Measurements from ENCODE around the gene MAGEA9B.
A peak's percentile ranks its signal among the peaks of the same experiment; 100 is the strongest.
"Not testable (repeated sequence)": the region's sequence is repeated elsewhere in the genome, so short reads cannot be mapped to it uniquely, and the experiment has no call there.

The MAGEA9B gene

GRCh38 chrX:149605248-149605885, 18.1 kb upstream of the MAGEA9B start:
- not testable (repeated sequence) for DNase-seq; H3K4me1 Mint-ChIP-seq (ENCODE audit: low read depth); H3K9me3 Mint-ChIP-seq; H3K27ac Mint-ChIP-seq; H3K4me3 Mint-ChIP-seq
- Mint-ChIP-seq H3K36me3 (ENCODE audit: low read depth) (peaks cover 31% of the 10 kb centered on the region), H3K27me3 (peaks cover 16% of the 10 kb centered on the region)

DNA sequence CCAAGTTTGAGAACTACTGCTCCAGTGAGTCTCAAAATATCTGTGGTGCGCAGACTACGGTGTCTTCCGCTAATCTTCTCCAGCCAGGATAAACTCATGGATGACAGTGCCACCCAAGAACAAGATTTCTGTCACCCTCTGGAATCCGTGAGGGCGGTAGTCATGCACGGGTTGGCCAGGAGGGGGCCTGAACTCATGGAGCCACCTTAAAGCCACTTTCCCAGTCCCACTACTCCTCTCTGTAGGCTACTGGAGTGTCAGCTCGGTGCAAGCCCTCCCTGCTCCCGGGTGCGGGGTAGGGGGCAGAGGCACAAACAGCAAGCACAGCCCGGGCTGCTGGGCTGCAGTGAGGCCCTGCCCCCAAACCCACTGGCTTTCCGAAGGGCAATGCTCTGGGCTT, 11.3 kb upstream of the MAGEA9B start:
- H3K27me3 Mint-ChIP-seq; H3K4me3 Mint-ChIP-seq; DNase-seq; H3K36me3 Mint-ChIP-seq (ENCODE audit: low read depth); H3K27ac Mint-ChIP-seq; H3K9me3 Mint-ChIP-seq; H3K4me1 Mint-ChIP-seq (ENCODE audit: low read depth): not testable (repeated sequence)

GRCh38 chrX:149595943-149596342, 8.7 kb upstream of the MAGEA9B start:
- H3K36me3 Mint-ChIP-seq (ENCODE audit: low read depth); H3K9me3 Mint-ChIP-seq; H3K4me1 Mint-ChIP-seq (ENCODE audit: low read depth); H3K27me3 Mint-ChIP-seq; H3K4me3 Mint-ChIP-seq; H3K27ac Mint-ChIP-seq; DNase-seq: not testable (repeated sequence)

DNA sequence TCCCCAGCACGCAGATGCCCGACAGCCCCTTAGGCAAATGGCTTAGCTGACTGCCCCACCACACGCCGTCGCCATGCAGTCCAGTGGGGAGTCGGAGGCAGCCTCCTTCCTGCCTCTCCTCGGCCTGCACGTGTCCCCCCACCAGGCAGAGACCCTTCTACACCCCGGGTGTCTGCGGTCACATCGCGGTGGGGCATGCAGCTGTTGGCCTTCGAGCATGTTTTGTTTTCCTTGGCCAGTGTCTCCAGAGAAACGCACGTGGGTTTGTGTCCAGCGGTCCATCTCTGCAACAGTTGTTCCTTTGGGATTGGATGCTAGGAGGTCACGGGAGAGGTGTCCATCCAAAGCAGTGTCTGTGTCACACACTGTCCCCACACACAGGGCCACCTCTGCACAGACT, 8.0 kb upstream of the MAGEA9B start, which contains the start of gene HSFX2:
TSS of gene HSFX2 (minus strand) at position 101 of the 400 bp plus-strand sequence. CDS start 614 bp downstream, outside the sequence.
- H3K9me3 Mint-ChIP-seq; H3K4me1 Mint-ChIP-seq (ENCODE audit: low read depth); DNase-seq; H3K4me3 Mint-ChIP-seq; H3K27ac Mint-ChIP-seq; H3K27me3 Mint-ChIP-seq; H3K36me3 Mint-ChIP-seq (ENCODE audit: low read depth): not testable (repeated sequence)

DNA sequence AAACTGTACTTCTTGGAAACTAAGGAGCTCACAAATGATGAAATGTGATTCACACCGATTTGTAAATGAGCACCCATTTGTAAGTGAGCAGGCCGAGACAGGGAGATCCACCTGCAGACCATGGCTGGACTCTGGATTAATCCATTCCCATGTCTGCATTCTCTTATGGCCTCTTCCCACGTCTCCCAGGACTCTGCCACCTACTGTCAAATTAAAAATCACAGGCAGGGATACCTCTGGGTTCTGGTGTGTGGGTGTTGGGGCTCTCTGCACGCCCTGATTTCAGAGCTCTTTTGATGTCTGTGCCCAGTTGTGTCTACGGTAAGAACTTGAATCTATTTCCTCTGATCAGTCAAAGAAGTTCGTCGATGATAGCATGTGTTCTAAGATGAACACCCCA, 3.7 kb upstream of the MAGEA9B start:
- DNase-seq; H3K4me1 Mint-ChIP-seq (ENCODE audit: low read depth); H3K27ac Mint-ChIP-seq; H3K36me3 Mint-ChIP-seq (ENCODE audit: low read depth); H3K27me3 Mint-ChIP-seq; H3K9me3 Mint-ChIP-seq; H3K4me3 Mint-ChIP-seq: not testable (repeated sequence)

DNA sequence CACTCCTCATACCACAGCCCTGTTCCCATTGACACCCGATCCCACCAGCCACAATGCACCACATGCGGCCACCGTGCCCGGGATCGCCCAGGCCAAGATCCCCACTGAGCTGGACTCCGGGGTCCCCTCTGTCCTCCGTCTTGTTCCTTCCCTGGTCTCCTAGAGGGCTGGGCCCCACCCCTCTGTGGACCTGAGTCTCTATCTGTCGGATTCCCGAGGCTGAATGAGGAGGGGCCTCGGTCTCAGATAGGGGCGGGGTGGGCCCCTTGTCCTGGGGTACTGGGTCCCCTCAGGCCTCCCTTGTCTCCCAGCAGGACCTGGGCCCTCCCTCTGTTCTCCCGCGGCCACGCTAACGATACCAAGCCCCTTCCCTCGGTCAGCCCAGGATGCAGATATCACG, 1.6 kb downstream of the MAGEA9B start:
- not testable (repeated sequence) for H3K4me3 Mint-ChIP-seq; H3K9me3 Mint-ChIP-seq; DNase-seq; H3K4me1 Mint-ChIP-seq (ENCODE audit: low read depth); H3K27me3 Mint-ChIP-seq; H3K36me3 Mint-ChIP-seq (ENCODE audit: low read depth); H3K27ac Mint-ChIP-seq

GRCh38 chrX:149573456-149573855, 13.8 kb downstream of the MAGEA9B start:
- not testable (repeated sequence) for H3K4me3 Mint-ChIP-seq; H3K27me3 Mint-ChIP-seq; H3K4me1 Mint-ChIP-seq (ENCODE audit: low read depth); H3K27ac Mint-ChIP-seq; H3K9me3 Mint-ChIP-seq; DNase-seq; H3K36me3 Mint-ChIP-seq (ENCODE audit: low read depth)

GRCh38 chrX:149572743-149573142, 14.5 kb downstream of the MAGEA9B start:
- H3K27ac Mint-ChIP-seq: peak overlapping the region; percentile 71
- no peaks in the 10 kb centered on the region for H3K36me3 Mint-ChIP-seq (ENCODE audit: low read depth)
- no peak overlapping the region for H3K4me3 Mint-ChIP-seq
- H3K9me3 Mint-ChIP-seq: no peaks in the 10 kb centered on the region
- peaks cover 9% of the 10 kb centered on the region for H3K4me1 Mint-ChIP-seq (ENCODE audit: low read depth)
- no peak for DNase-seq
- H3K27me3 Mint-ChIP-seq: peaks cover 8% of the 10 kb centered on the region

DNA sequence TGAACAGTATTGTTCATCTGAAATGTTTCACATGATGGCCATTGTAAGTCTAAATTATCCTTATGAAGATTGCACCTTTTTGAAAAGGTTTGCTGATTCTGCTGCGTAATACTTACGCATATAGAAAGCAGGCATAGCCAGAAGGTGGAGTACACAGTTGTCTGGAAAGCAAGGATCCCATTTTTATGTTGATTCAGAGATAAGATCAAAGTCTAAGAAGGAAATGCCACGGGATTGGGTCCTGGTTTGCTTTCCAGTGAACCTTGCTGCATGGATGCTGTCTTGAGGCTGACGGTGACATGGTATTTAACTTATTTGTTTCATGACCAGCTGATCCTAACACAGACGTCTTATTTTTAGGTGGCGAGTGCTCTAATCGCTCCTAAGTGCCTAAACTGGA, 15.5 kb downstream of the MAGEA9B start:
- H3K9me3 Mint-ChIP-seq: no peaks in the 10 kb centered on the region
- H3K4me3 Mint-ChIP-seq: no peak overlapping the region

GRCh38 chrX:149570668-149571067, 16.6 kb downstream of the MAGEA9B start:
- Mint-ChIP-seq H3K36me3 (ENCODE audit: low read depth) (no peaks in the 10 kb centered on the region), H3K4me3 (no peak overlapping the region), H3K9me3 (no peaks in the 10 kb centered on the region), H3K4me1 (ENCODE audit: low read depth) (peaks cover 9% of the 10 kb centered on the region), H3K27ac (no peak overlapping the region), H3K27me3 (peaks cover 8% of the 10 kb centered on the region)
- no peak for DNase-seq

More for the DNA sequence above, 15.5 kb downstream of the MAGEA9B start:
- DNase-seq: no peak
- peaks cover 9% of the 10 kb centered on the region for H3K4me1 Mint-ChIP-seq (ENCODE audit: low read depth)
- peaks cover 8% of the 10 kb centered on the region for H3K27me3 Mint-ChIP-seq
- no peak overlapping the region for H3K27ac Mint-ChIP-seq
- H3K36me3 Mint-ChIP-seq (ENCODE audit: low read depth): no peaks in the 10 kb centered on the region

DNA sequence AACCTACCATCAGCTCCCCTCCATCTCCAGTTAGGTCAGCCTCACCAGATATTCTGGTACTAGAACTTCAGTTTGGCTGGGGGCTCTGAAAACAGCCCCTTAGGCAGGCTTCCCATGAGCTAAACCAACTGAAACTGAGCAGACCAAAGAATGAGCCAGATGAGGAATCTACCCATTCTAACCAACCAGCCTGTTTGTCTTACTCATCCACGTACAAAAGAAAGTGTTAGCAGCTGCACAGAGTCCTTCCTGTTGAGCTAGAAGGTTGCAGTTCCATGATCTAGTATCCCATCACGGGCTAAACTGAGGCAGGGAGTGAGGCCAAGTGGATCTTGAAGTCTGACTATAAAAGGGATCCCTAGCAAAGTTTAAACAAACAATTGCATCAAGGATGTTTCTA, 17.5 kb downstream of the MAGEA9B start:
- Mint-ChIP-seq H3K4me1 (ENCODE audit: low read depth) (peaks cover 9% of the 10 kb centered on the region), H3K27me3 (peaks cover 8% of the 10 kb centered on the region), H3K9me3 (no peaks in the 10 kb centered on the region), H3K27ac (no peak overlapping the region), H3K36me3 (ENCODE audit: low read depth) (no peaks in the 10 kb centered on the region), H3K4me3 (no peak overlapping the region)
- no peak for DNase-seq

- H3K36me3 Mint-ChIP-seq (ENCODE audit: low read depth): no peaks in the 10 kb centered on the region
- H3K4me1 Mint-ChIP-seq (ENCODE audit: low read depth): peaks cover 9% of the 10 kb centered on the region
- H3K27ac Mint-ChIP-seq: no peak overlapping the region
- no peak for DNase-seq
- H3K4me3 Mint-ChIP-seq: no peak overlapping the region
- no peaks in the 10 kb centered on the region for H3K9me3 Mint-ChIP-seq
- H3K27me3 Mint-ChIP-seq: peaks cover 8% of the 10 kb centered on the region
These were observed 18.5 kb downstream of the MAGEA9B start for GRCh38 chrX:149568701-149569296.

DNA sequence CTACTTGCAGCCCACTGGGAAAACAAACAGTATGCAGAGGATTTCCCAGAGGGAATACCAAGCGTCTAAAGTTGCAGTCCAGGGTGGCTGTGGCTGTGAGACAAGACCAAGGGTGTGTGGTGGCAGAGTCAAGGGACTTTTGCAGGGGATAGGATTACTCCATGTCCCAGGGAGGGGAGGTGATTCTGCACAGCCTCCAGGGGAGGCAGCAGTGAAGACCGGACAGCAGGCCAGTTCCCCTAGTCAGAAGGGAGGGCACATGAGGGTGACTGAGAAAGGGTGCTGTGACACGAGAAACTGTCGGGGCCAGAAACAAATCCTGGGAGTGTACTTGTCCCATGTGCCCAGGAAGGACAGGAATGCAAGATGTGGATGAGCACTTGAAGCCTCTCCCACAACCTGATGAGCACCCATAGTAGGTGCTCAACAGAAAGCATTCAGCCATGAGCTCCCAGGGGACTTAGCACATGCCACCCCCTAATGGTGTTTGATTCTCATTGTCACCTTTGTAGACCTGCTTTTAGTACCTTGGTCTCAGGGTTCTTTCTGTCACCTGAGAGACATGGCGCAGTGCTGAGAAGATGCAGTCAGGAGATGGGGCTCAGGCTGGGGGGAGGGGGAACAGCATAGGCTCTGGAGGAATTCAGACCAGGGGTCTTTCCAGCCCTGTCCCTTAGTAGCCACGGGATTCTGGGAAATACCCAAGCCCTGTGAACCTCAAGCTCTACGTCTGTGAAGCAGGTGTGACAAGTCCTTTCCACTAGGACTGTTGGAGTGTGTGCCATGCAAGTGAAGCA, 19.4 kb downstream of the MAGEA9B start:
- DNase-seq: no peak
- peaks cover 8% of the 10 kb centered on the region for H3K27me3 Mint-ChIP-seq
- no peaks in the 10 kb centered on the region for H3K9me3 Mint-ChIP-seq
- no peak overlapping the region for H3K27ac Mint-ChIP-seq
- no peak overlapping the region for H3K4me3 Mint-ChIP-seq
- H3K36me3 Mint-ChIP-seq (ENCODE audit: low read depth): no peaks in the 10 kb centered on the region
- H3K4me1 Mint-ChIP-seq (ENCODE audit: low read depth): peaks cover 7% of the 10 kb centered on the region

DNA sequence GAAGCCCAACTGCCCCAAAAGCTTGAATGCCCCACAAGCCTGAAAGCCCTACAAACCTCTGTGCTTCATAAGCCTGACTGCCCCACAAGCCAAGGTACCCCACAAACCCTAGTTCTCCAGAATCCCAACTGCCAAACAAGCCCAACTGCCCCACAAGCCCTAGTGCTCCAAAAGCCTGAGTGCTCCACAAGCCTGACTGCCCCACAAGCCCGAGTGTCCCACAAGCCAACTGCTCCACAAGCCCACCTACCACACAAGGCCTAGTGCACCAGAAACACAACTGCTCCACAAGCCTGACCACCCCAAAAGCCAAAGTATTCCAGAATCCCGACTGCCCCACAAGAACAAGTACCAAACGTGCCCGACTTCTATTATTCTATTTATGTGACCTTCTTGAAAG, 23.9 kb downstream of the MAGEA9B start:
- H3K4me1 Mint-ChIP-seq (ENCODE audit: low read depth): no peaks in the 10 kb centered on the region
- H3K9me3 Mint-ChIP-seq: no peaks in the 10 kb centered on the region
- DNase-seq: no peak
- no peaks in the 10 kb centered on the region for H3K27me3 Mint-ChIP-seq
- no peak overlapping the region for H3K27ac Mint-ChIP-seq
- H3K4me3 Mint-ChIP-seq: no peak overlapping the region
- no peaks in the 10 kb centered on the region for H3K36me3 Mint-ChIP-seq (ENCODE audit: low read depth)

GRCh38 chrX:149555251-149555650, 32.0 kb downstream of the MAGEA9B start:
- not testable (repeated sequence) for H3K27me3 Mint-ChIP-seq; H3K27ac Mint-ChIP-seq; H3K4me3 Mint-ChIP-seq; H3K9me3 Mint-ChIP-seq; H3K36me3 Mint-ChIP-seq (ENCODE audit: low read depth); H3K4me1 Mint-ChIP-seq (ENCODE audit: low read depth); DNase-seq

Measured in activated T-cell treated with anti-CD3 and anti-CD28 coated beads, Interleukin-2, amount 50 U/mL, for 24 hours (primary cell).